GM12878 (cell line): Measurements from ENCODE around the gene ZFP3. TPM values are rescaled to one million over a fixed set of nuclear protein-coding genes. Genes with fewer than 3 reads are reported as not detected.

ENCODE experiments used
- ATAC-seq: fragments of 200-7000 bp; cut with Tn5 transposase; 3 replicates; pipeline ENCODE4 v1.9.1; 2020; ENCODE audit warnings: mild to moderate bottlenecking, moderate library complexity
- BruUV-seq: library from RNA; stranded (reverse); fragments of 400-500 nt; replicated peaks from 2 replicates; lab custom pipeline; 2021; lab: Mats Ljungman, UMichigan
- CTCF ChIA-PET: fragments of 300-600 bp; sonication (Branson Sonifier 250); formaldehyde crosslinking; extraction: SDS; loops from one replicate; lab custom pipeline; 2021; ENCODE audit warnings: inconsistent platforms; lab: Yijun Ruan, JAX
- POLR2A ChIA-PET: fragments of 350-600 bp; formaldehyde crosslinking; extraction: SDS; loops from one replicate; lab custom pipeline; 2021; ENCODE audit warnings: inconsistent platforms; lab: Charles Lee
- RAD21 ChIA-PET: fragments of 300-600 bp; sonication (Branson Sonifier 250); formaldehyde crosslinking; loops from one replicate; lab custom pipeline; 2023; ENCODE audit warnings: antibody characterized with exemption; ENCODE audit not compliant: unreplicated experiment; lab: Charles Lee
- SMC1A ChIA-PET: fragments of 300-600 bp; sonication (Branson Sonifier 250); formaldehyde crosslinking; loops from one replicate; lab custom pipeline; 2023; ENCODE audit not compliant: unreplicated experiment, uncharacterized antibody; lab: Charles Lee
- DNase-seq: peaks from one replicate; pipeline ENCODE4 v3.0.0-alpha.2; 2011; ENCODE audit warnings: low read depth, low spot score
- FAIRE-seq: peaks from 3 replicates; lab custom pipeline; 2011; peaks lifted over from hg19 to GRCh38; lab: Jason Lieb, UNC
- H2AFZ ChIP-seq: 2 replicates; pipeline ENCODE4 v1.6.0; 2011; ENCODE audit warnings: low read depth, low read length, control low read depth; ENCODE audit not compliant: control insufficient read depth
- H3K27ac ChIP-seq: 2 replicates; pipeline ENCODE4 v1.5.1; 2011; ENCODE audit warnings: control low read depth; ENCODE audit not compliant: control insufficient read depth, insufficient read depth
- H3K27me3 ChIP-seq, 2 experiments: replicated peaks in 1 of 2; 2 replicates each; pipeline versions ENCODE4 v1.6.0 to v1.6.1; 2011; ENCODE audit warnings: low read length in 1 of 2; ENCODE audit not compliant: control insufficient read depth in 2 of 2, insufficient read depth in 2 of 2
- H3K36me3 ChIP-seq, 2 experiments: 2 replicates each; pipeline ENCODE4 v1.5.1; 2011; ENCODE audit warnings: low read length in 1 of 2; ENCODE audit not compliant: control insufficient read depth in 2 of 2, insufficient read depth in 2 of 2
- H3K4me1 ChIP-seq: 2 replicates; pipeline ENCODE4 v1.6.1; 2011; ENCODE audit warnings: mild to moderate bottlenecking, low read length, moderate library complexity, mixed read lengths; ENCODE audit not compliant: control insufficient read depth, insufficient read depth
- H3K4me2 ChIP-seq: 2 replicates; pipeline ENCODE4 v1.6.0; 2011; ENCODE audit warnings: control low read depth; ENCODE audit not compliant: control insufficient read depth, insufficient read depth
- H3K4me3 ChIP-seq: fragments of 200-600 bp; sonication (generic); 2 replicates; pipeline ENCODE4 v1.5.1; 2016
- H3K79me2 ChIP-seq: 2 replicates; pipeline ENCODE4 v1.6.0; 2011; ENCODE audit warnings: low read length; ENCODE audit not compliant: control insufficient read depth, insufficient read depth
- H3K9ac ChIP-seq: 2 replicates; pipeline ENCODE4 v1.8.0; 2011; ENCODE audit warnings: low read length, control low read depth, mixed read lengths; ENCODE audit not compliant: control insufficient read depth, insufficient read depth
- H3K9me3 ChIP-seq: replicated peaks from 3 replicates; pipeline ENCODE4 v1.5.1; 2011; ENCODE audit warnings: mild to moderate bottlenecking, low read length; ENCODE audit not compliant: control insufficient read depth, insufficient read depth
- H4K20me1 ChIP-seq: 2 replicates; pipeline ENCODE4 v1.6.0; 2011; ENCODE audit not compliant: control insufficient read depth, insufficient read depth
- ATF2 ChIP-seq: IDR thresholded peaks from 2 replicates; pipeline ENCODE4 v1.6.1; 2012; ENCODE audit warnings: low read length, inconsistent platforms
- ATF7 ChIP-seq: fragments of 450-650 bp; IDR thresholded peaks from 2 replicates; pipeline ENCODE4 v1.6.1; 2016; ENCODE audit warnings: low read depth, mild to moderate bottlenecking
- BCLAF1 ChIP-seq: fragments of 450-650 bp; IDR thresholded peaks from 2 replicates; pipeline ENCODE4 v1.6.1; 2017; ENCODE audit warnings: antibody characterized with exemption, mild to moderate bottlenecking, moderate library complexity
- ESRRA ChIP-seq: IDR thresholded peaks from 2 replicates; pipeline ENCODE4 v1.6.1; 2012; ENCODE audit warnings: mild to moderate bottlenecking, low read length, improper control_type of control experiment
- IKZF1 ChIP-seq: fragments of 450-650 bp; conservative IDR thresholded peaks from 2 replicates; pipeline ENCODE4 v1.6.1; 2017; ENCODE audit warnings: antibody characterized with exemption, mild to moderate bottlenecking
- STAT1 ChIP-seq: fragments of 450-650 bp; conservative IDR thresholded peaks from 2 replicates; pipeline ENCODE4 v1.6.1; 2014; ENCODE audit warnings: antibody characterized with exemption, mild to moderate bottlenecking
- YY1 ChIP-seq: IDR thresholded peaks from 2 replicates; pipeline ENCODE4 v1.6.1; 2011; ENCODE audit warnings: low read depth, mild to moderate bottlenecking, low read length
- WGBS: methylation state at CpG from one replicate; pipeline ENCODE4 v1.1.6; 2016; ENCODE audit warnings: low lambda C conversion rate; ENCODE audit not compliant: insufficient replicate concordance, insufficient coverage; ENCODE audit errors: missing lambda C conversion rate; 5-methylcytosine and 5-hydroxymethylcytosine counted together
- in situ Hi-C: fragments of 300-500 bp; cut with MboI; formaldehyde crosslinking; loops from 9 replicates; pipeline ENCODE4 v1.14.3; 2018; ENCODE audit warnings: mixed read lengths
- intact Hi-C: fragments of 100-400 bp; cut with micrococcal nuclease; formaldehyde crosslinking; loops from one replicate; pipeline ENCODE4 v1.14.2; 2022; ENCODE audit not compliant: unreplicated experiment
- polyA plus RNA-seq, 11 experiments: library from polyadenylated mRNA; depleted of rRNA in 4 of 11; unstranded in 6 of 11; stranded (reverse) in 5 of 11; fragments of >200 nt; fragmentation: Nextera tagmentation in 4 of 11; fragmentation: Illumina TruSeq in 1 of 11; extraction: Ambion mirVana in 4 of 11; extraction: Trizol in 1 of 11; gene quantifications; 1 replicate in 1 of 11; 2 replicates in 10 of 11; pipeline versions ENCODE4 v1.2.1 to v1.2.3, GENCODE V29; 2011 to 2016; ENCODE audit warnings: inconsistent platforms in 2 of 11, missing spikeins in 2 of 11, low read depth in 1 of 11
- total RNA-seq, 4 experiments: library from RNA; depleted of rRNA in 3 of 4; stranded (reverse); fragments of >200 nt in 3 of 4; fragmentation: Illumina TruSeq in 1 of 4; extraction: Trizol in 1 of 4; gene quantifications; 2 replicates each; pipeline versions ENCODE4 v1.2.1 to v1.2.3, GENCODE V29; 2013 to 2021

ZFP3 gene
- total and polyA plus RNA-seq, 10 of the 15 experiments (the other 5 are each of a cell fraction or from before 2014, with no cell fraction given): 0.37 to 4.1 (median 1.6) TPM

- no peak for FAIRE-seq
- in situ Hi-C loops: loop anchor here (5.0 kb wide), 1 partner anchor 83 kb away; no protein-coding TSS in a partner anchor
Measured at GRCh38 chr17:5065227-5065744, 13.0 kb upstream of the ZFP3 start.

More at GRCh38 chr17:5065227-5065744, 13.0 kb upstream of the ZFP3 start:
- Histone ChIP-seq H3K9me3 (no peaks in the 10 kb centered on the region), H3K4me3 (no peak overlapping the region), H3K9ac (no peak overlapping the region), H3K36me3 (no peaks in the 10 kb centered on the region), H3K27me3 (no peaks in the 10 kb centered on the region), H3K4me1 (no peaks in the 10 kb centered on the region), H3K27ac (no peak overlapping the region), H3K79me2 (no peaks in the 10 kb centered on the region), H4K20me1 (no peaks in the 10 kb centered on the region), H2AFZ (no peak overlapping the region), H3K4me2 (no peak overlapping the region)
- intact Hi-C loops: no loop called here
- ATAC-seq (no peak), DNase-seq (no peak)
- TF ChIP-seq STAT1 (no peak), IKZF1 (no peak), YY1 (no peak), ATF2 (no peak), BCLAF1 (no peak), ESRRA (no peak), ATF7 (no peak)
- SMC1A ChIA-PET: no interaction called here
- CTCF ChIA-PET: interaction anchor here (3.9 to 6.6 kb wide), 2 partner anchors 68 to 86 kb away, joined by 12 to 55 read pairs; partner anchors contain the start of genes INCA1 and KIF1C
- WGBS: 100% methylated on average over 1 of the region's 1 CpG
- no TSS peak for BruUV-seq
- POLR2A ChIA-PET: no interaction called here
- RAD21 ChIA-PET: no interaction called here
